DND-41 (cell line): ENCODE results near the gene HDAC7.

ENCODE experiments used
- CTCF ChIP-seq: IDR thresholded peaks from 2 replicates; pipeline ENCODE4 v1.5.1; 2012; ENCODE audit warnings: borderline replicate concordance, low read length, moderate library complexity, mild to moderate bottlenecking; ENCODE audit not compliant: poor library complexity, severe bottlenecking; ENCODE audit errors: extremely low read depth
- EZH2 ChIP-seq: IDR thresholded peaks from 3 replicates; pipeline ENCODE4 v1.6.1; 2012; ENCODE audit warnings: borderline replicate concordance, low read depth, mild to moderate bottlenecking, moderate library complexity, low read length, inconsistent platforms; ENCODE audit not compliant: severe bottlenecking

GRCh38 chr12:47740606-47741339 is 78.9 kb downstream of the HDAC7 start:
- TF ChIP-seq CTCF (no peak), EZH2 (no peak)
